K562 (cell line): ENCODE results near the gene MARCKS. TPM values are rescaled to one million over a fixed set of nuclear protein-coding genes. Genes with fewer than 3 reads are reported as not detected.
A peak's percentile ranks its signal among the peaks of the same experiment; 100 is the strongest.

Source experiments
- ATAC-seq: fragments of 200-7000 bp; cut with Tn5 transposase; 3 replicates; pipeline ENCODE4 v1.9.1; 2020; ENCODE audit warnings: moderate library complexity
- BruUV-seq: library from RNA; stranded (reverse); fragments of 400-500 nt; replicated peaks from 2 replicates; lab custom pipeline; 2021; lab: Mats Ljungman, UMichigan
- CTCF ChIA-PET: fragments of 300-600 bp; formaldehyde crosslinking; extraction: SDS; loops from one replicate; lab custom pipeline; 2021; ENCODE audit warnings: low intra/inter-chr PET ratio; lab: Yijun Ruan, JAX
- POLR2A ChIA-PET: fragments of 300-600, 350-650 bp; sonication (Branson Sonifier 250); formaldehyde crosslinking; extraction: SDS; loops from one replicate; lab custom pipeline; 2021; ENCODE audit warnings: antibody characterized with exemption, inconsistent platforms; lab: Yijun Ruan, JAX
- DNase-seq, 4 experiments: peaks; one replicate each; pipeline versions ENCODE4 v3.0.0 to v3.0.0-alpha.2; 2011 to 2018; ENCODE audit warnings: low spot score in 3 of 4, mixed read lengths in 3 of 4; ENCODE audit errors: extremely low read depth in 1 of 4
- FAIRE-seq: peaks from 2 replicates; lab custom pipeline; 2011; peaks lifted over from hg19 to GRCh38; lab: Jason Lieb, UNC
- H2AFZ ChIP-seq: 2 replicates; pipeline ENCODE4 v1.6.0; 2011; ENCODE audit warnings: low read depth, low read length, control low read depth, inconsistent platforms
- H3K27ac ChIP-seq: fragments of 200-600 bp; 3 replicates; pipeline ENCODE4 v1.8.0; 2011; ENCODE audit warnings: low read depth, mild to moderate bottlenecking, control low read depth, inconsistent platforms, low read length, moderate library complexity, mixed read lengths; ENCODE audit errors: extremely low read depth
- H3K27me3 ChIP-seq, 2 experiments: fragments of 300-600 bp in 1 of 2; 2 replicates in 1 of 2; 3 replicates in 1 of 2; pipeline versions ENCODE4 v1.6.0 to v1.8.0; 2011; ENCODE audit warnings: inconsistent platforms in 2 of 2, low read length in 2 of 2, mild to moderate bottlenecking in 1 of 2, mixed read lengths in 1 of 2, moderate library complexity in 1 of 2; ENCODE audit not compliant: control insufficient read depth in 2 of 2, insufficient read depth in 2 of 2
- H3K36me3 ChIP-seq: fragments of 300-600 bp; 3 replicates; pipeline ENCODE4 v1.8.0; 2011; ENCODE audit warnings: mild to moderate bottlenecking, low read length, inconsistent platforms; ENCODE audit not compliant: control insufficient read depth, insufficient read depth
- H3K4me1 ChIP-seq, 2 experiments: fragments of 200-600 bp in 1 of 2; replicated peaks in 1 of 2; 2 replicates in 1 of 2; 3 replicates in 1 of 2; pipeline versions ENCODE4 v1.5.1 to v1.8.0; 2011; ENCODE audit warnings: inconsistent platforms in 2 of 2, low read length in 2 of 2, mild to moderate bottlenecking in 1 of 2, mixed read lengths in 1 of 2, moderate library complexity in 1 of 2; ENCODE audit not compliant: control insufficient read depth in 2 of 2, insufficient read depth in 2 of 2
- H3K4me2 ChIP-seq: 2 replicates; pipeline ENCODE4 v1.6.1; 2011; ENCODE audit warnings: low read length, control low read depth, inconsistent platforms, mixed read lengths; ENCODE audit not compliant: insufficient read depth
- H3K4me3 ChIP-seq: fragments of 200-600 bp; sonication (generic), shearing (Covaris generic); 2 replicates; pipeline ENCODE4 v1.5.1; 2016; ENCODE audit warnings: control low read depth, inconsistent platforms
- H3K79me2 ChIP-seq: fragments of 200-600 bp; 3 replicates; pipeline ENCODE4 v1.8.0; 2011; ENCODE audit warnings: low read length, inconsistent platforms; ENCODE audit not compliant: control insufficient read depth, insufficient read depth
- H3K9ac ChIP-seq, 2 experiments: 2 replicates each; pipeline versions ENCODE4 v1.6.0 to v1.6.1; 2011; ENCODE audit warnings: low read depth in 2 of 2, low read length in 2 of 2, control low read depth in 1 of 2, inconsistent platforms in 1 of 2, mild to moderate bottlenecking in 1 of 2, mixed read lengths in 1 of 2; ENCODE audit not compliant: insufficient read depth in 1 of 2
- H3K9me1 ChIP-seq: one replicate; pipeline ENCODE4 v1.6.0; 2011; ENCODE audit warnings: inconsistent platforms, mild to moderate bottlenecking, low read length, moderate library complexity; ENCODE audit not compliant: control insufficient read depth, insufficient read depth
- H3K9me3 ChIP-seq: replicated peaks from 2 replicates; pipeline ENCODE4 v1.5.1; 2011; ENCODE audit warnings: low read depth, low read length, inconsistent platforms; ENCODE audit not compliant: control insufficient read depth, insufficient read depth
- H4K20me1 ChIP-seq: replicated peaks from 2 replicates; pipeline ENCODE4 v1.6.1; 2011; ENCODE audit warnings: low read length, inconsistent platforms, mixed read lengths; ENCODE audit not compliant: control insufficient read depth, insufficient read depth
- CEBPG ChIP-seq, 3 experiments: fragments of 200-800 bp in 1 of 3; sonication (Bioruptor generic) in 1 of 3; sonication (generic) in 1 of 3; formaldehyde crosslinking in 1 of 3; IDR thresholded peaks in 2 of 3; conservative IDR thresholded peaks in 1 of 3; 2 replicates each; pipeline versions ENCODE4 v1.6.1 to v1.8.0; 2016 to 2022; ENCODE audit warnings: missing compliant biosample characterization in 2 of 3, missing genetic modification characterization in 2 of 3, mild to moderate bottlenecking in 1 of 3, missing genetic modification reagents in 1 of 3
- ELF2 ChIP-seq: fragments of 250-450 bp; sonication (Bioruptor Pico); IDR thresholded peaks from 2 replicates; pipeline ENCODE4 v1.5.0; 2021; ENCODE audit warnings: mild to moderate bottlenecking
- SIX5 ChIP-seq, 2 experiments: IDR thresholded peaks; 2 replicates each; pipeline ENCODE4 v1.6.1; 2011; ENCODE audit warnings: low read length in 2 of 2, borderline replicate concordance in 1 of 2, low read depth in 1 of 2, mild to moderate bottlenecking in 1 of 2, moderate library complexity in 1 of 2; ENCODE audit not compliant: insufficient read depth in 1 of 2
- TOE1 ChIP-seq, 2 experiments: fragments of 450-650 bp in 1 of 2; sonication (generic) in 1 of 2; formaldehyde crosslinking in 1 of 2; IDR thresholded peaks; 2 replicates each; pipeline versions ENCODE4 v1.7.1 to v1.8.0; 2016 to 2022; ENCODE audit warnings: borderline replicate concordance in 2 of 2, mild to moderate bottlenecking in 2 of 2, antibody characterized with exemption in 1 of 2, inconsistent platforms in 1 of 2, low read depth in 1 of 2, missing genetic modification reagents in 1 of 2, moderate library complexity in 1 of 2
- ZNF184 ChIP-seq: sonication (generic); formaldehyde crosslinking; IDR thresholded peaks from 2 replicates; pipeline ENCODE4 v1.5.0; 2020; ENCODE audit warnings: missing genetic modification reagents
- ZNF232 ChIP-seq: sonication (generic); formaldehyde crosslinking; IDR thresholded peaks from 2 replicates; pipeline ENCODE4 v1.8.0; 2022; ENCODE audit warnings: mild to moderate bottlenecking, missing genetic modification reagents
- ZNF41 ChIP-seq: fragments of 250-450 bp; sonication (Bioruptor Pico); conservative IDR thresholded peaks from 2 replicates; pipeline ENCODE4 v1.4.0; 2020; ENCODE audit warnings: mild to moderate bottlenecking
- ZNF436 ChIP-seq: fragments of 250-450, 450-650 bp; sonication (Bioruptor Pico); formaldehyde crosslinking; IDR thresholded peaks from 2 replicates; pipeline ENCODE4 v1.7.0; 2020; ENCODE audit warnings: mild to moderate bottlenecking
- in situ Hi-C: fragments of 300-500 bp; cut with MboI; formaldehyde crosslinking; loops from 4 replicates; pipeline ENCODE4 v1.15.0; 2018; ENCODE audit warnings: inconsistent platforms, mixed read lengths
- intact Hi-C: fragments of 100-400 bp; cut with micrococcal nuclease; formaldehyde crosslinking; loops from 2 replicates; pipeline ENCODE4 v1.14.2; 2022
- polyA plus RNA-seq, 8 experiments: library from polyadenylated mRNA; depleted of rRNA in 4 of 8; stranded (reverse) in 5 of 8; unstranded in 3 of 8; fragments of >200 nt; fragmentation: Nextera tagmentation in 2 of 8; fragmentation: Illumina TruSeq in 1 of 8; extraction: Ambion mirVana in 2 of 8; extraction: Trizol in 1 of 8; gene quantifications; 2 replicates each; pipeline versions ENCODE4 v1.2.1 to v1.2.3, GENCODE V29; 2011 to 2014; ENCODE audit warnings: inconsistent platforms in 1 of 8, missing spikeins in 1 of 8
- total RNA-seq, 7 experiments: library from RNA; depleted of rRNA in 6 of 7; stranded (reverse); fragments of >200 nt in 6 of 7; fragmentation: Illumina TruSeq in 2 of 7; extraction: Trizol in 2 of 7; gene quantifications; 2 replicates each; pipeline versions ENCODE4 v1.2.1 to v1.2.3, GENCODE V29; 2011 to 2021; ENCODE audit warnings: low replicate concordance in 1 of 7

Gene MARCKS
- total and polyA plus RNA-seq, 9 of the 15 experiments (the other 6 are each of a cell fraction or from before 2014, with no cell fraction given), result 0.15 to 2.7 (median 1.0) TPM

DNA sequence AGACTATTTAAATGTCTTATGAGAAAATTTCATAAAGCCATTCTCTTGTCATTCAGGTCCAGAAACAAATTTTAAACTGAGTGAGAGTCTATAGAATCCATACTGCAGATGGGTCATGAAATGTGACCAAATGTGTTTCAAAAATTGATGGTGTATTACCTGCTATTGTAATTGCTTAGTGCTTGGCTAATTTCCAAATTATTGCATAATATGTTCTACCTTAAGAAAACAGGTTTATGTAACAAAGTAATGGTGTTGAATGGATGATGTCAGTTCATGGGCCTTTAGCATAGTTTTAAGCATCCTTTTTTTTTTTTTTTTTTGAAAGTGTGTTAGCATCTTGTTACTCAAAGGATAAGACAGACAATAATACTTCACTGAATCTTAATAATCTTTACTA is 5.0 kb downstream of the MARCKS start:
- ATAC-seq (no peak), FAIRE-seq (peak; percentile 49), DNase-seq (no peak)
- H3K4me2 ChIP-seq, result no peak overlapping the region
- peaks cover 0 to 17% of the 10 kb centered on the region in 2 experiments; a peak in 2 of 5 replicates for H3K4me1 ChIP-seq
- in situ Hi-C loops (no loop called here), intact Hi-C loops (no loop called here)
- no peaks in the 10 kb centered on the region for H4K20me1 ChIP-seq
- H3K27ac ChIP-seq, result no peak overlapping the region
- no peaks in the 10 kb centered on the region for H3K79me2 ChIP-seq
- no peak overlapping the region for H3K9ac ChIP-seq
- H3K9me3 ChIP-seq, result no peaks in the 10 kb centered on the region
- H3K36me3 ChIP-seq, result no peaks in the 10 kb centered on the region
- ChIA-PET CTCF (no interaction called here), POLR2A (no interaction called here)
- TF ChIP-seq ZNF436 (CRISPR knock-in tag) (no peak), ZNF184 (no peak), ZNF41 (CRISPR knock-in tag) (no peak), TOE1 (IDR thresholded peaks at IDR 0.05; ENCODE audit: borderline replicate concordance) (no peak), TOE1 (CRISPR knock-in tag; IDR thresholded peaks at IDR 0.05; ENCODE audit: borderline replicate concordance, low read depth) (no peak), ZNF232 (CRISPR knock-in tag) (no peak), SIX5 (IDR thresholded peaks at IDR 0.05; ENCODE audit: borderline replicate concordance in 1 of 2, insufficient read depth in 1 of 2, low read depth in 1 of 2, low read length in 2 of 2) (no peak), CEBPG (CRISPR knock-in tag; IDR thresholded peaks at IDR 0.05) (no peak), CEBPG (tag; conservative IDR thresholded peaks at IDR 0.05 in 1 of 2, IDR thresholded peaks at IDR 0.05 in 1 of 2) (peak in 1 of 2 experiments; percentile 50; a peak in 1 of 4 replicates), ELF2 (CRISPR knock-in tag) (no peak)
- H3K27me3 ChIP-seq, result peaks cover 0 to 5% of the 10 kb centered on the region in 2 experiments; a peak in 1 of 5 replicates
- H3K4me3 ChIP-seq, result no peak overlapping the region
- no TSS peak for BruUV-seq
- no peaks in the 10 kb centered on the region for H3K9me1 ChIP-seq
- H2AFZ ChIP-seq, result no peak overlapping the region
